HepG2 (cell line): ENCODE results near the gene SDR9C7. TPM values are rescaled to one million over a fixed set of nuclear protein-coding genes. Genes with fewer than 3 reads are reported as not detected.

Source experiments
- ATAC-seq: fragments of 200-7000 bp; cut with Tn5 transposase; 3 replicates; pipeline ENCODE4 v1.9.1; 2020; ENCODE audit warnings: mild to moderate bottlenecking, moderate library complexity
- BruUV-seq: library from RNA; stranded (reverse); fragments of 400-500 nt; replicated peaks from 2 replicates; lab custom pipeline; 2021; lab: Mats Ljungman, UMichigan
- CTCF ChIA-PET: fragments of 300-600 bp; formaldehyde crosslinking; extraction: SDS; loops from one replicate; lab custom pipeline; 2021; ENCODE audit warnings: low total read pairs, inconsistent platforms, low intra/inter-chr PET ratio; lab: Yijun Ruan, JAX
- POLR2A ChIA-PET: fragments of 350-600 bp; sonication (Branson Sonifier 250); formaldehyde crosslinking; loops from one replicate; lab custom pipeline; 2020; ENCODE audit warnings: antibody characterized with exemption, inconsistent platforms; lab: Yijun Ruan, JAX
- DNase-seq: peaks from one replicate; pipeline ENCODE4 v3.0.0-alpha.2; 2015; ENCODE audit warnings: low spot score
- FAIRE-seq: peaks from 3 replicates; lab custom pipeline; 2011; peaks lifted over from hg19 to GRCh38; lab: Jason Lieb, UNC
- H2AFZ ChIP-seq: one replicate; pipeline ENCODE4 v1.6.1; 2011; ENCODE audit warnings: low read length, inconsistent platforms
- H3K27ac ChIP-seq: fragments of 300-600 bp; 3 replicates; pipeline ENCODE4 v1.8.0; 2011; ENCODE audit warnings: mixed run types, mild to moderate bottlenecking, mixed read lengths, low read length, inconsistent platforms; ENCODE audit not compliant: insufficient read depth; ENCODE audit errors: extremely low read length
- H3K27me3 ChIP-seq, 2 experiments: fragments of 200-600 bp in 1 of 2; 2 replicates in 1 of 2; 3 replicates in 1 of 2; pipeline versions ENCODE4 v1.6.0 to v1.8.0; 2011; ENCODE audit warnings: low read length in 2 of 2, mild to moderate bottlenecking in 2 of 2, moderate library complexity in 2 of 2, inconsistent platforms in 1 of 2; ENCODE audit not compliant: insufficient read depth in 2 of 2, control insufficient read depth in 1 of 2
- H3K36me3 ChIP-seq, 2 experiments: fragments of 200-600 bp in 1 of 2; replicated peaks in 1 of 2; 2 replicates in 1 of 2; 3 replicates in 1 of 2; pipeline versions ENCODE4 v1.5.1 to v1.8.0; 2011; ENCODE audit warnings: low read length in 2 of 2, inconsistent platforms in 1 of 2; ENCODE audit not compliant: insufficient read depth in 2 of 2, control insufficient read depth in 1 of 2
- H3K4me1 ChIP-seq: 2 replicates; pipeline ENCODE4 v1.5.1; 2012; ENCODE audit warnings: low read length, inconsistent platforms; ENCODE audit not compliant: insufficient read depth
- H3K4me2 ChIP-seq: 2 replicates; pipeline ENCODE4 v1.6.0; 2011; ENCODE audit warnings: low read depth, low read length, inconsistent platforms
- H3K4me3 ChIP-seq, 3 experiments: fragments of 200-600 bp in 1 of 3; sonication (generic), shearing (Covaris generic) in 1 of 3; replicated peaks in 1 of 3; 2 replicates each; pipeline ENCODE4 v1.5.1; 2011 to 2016; ENCODE audit warnings: low read length in 3 of 3, inconsistent platforms in 2 of 3, low read depth in 2 of 3, mild to moderate bottlenecking in 2 of 3, control low read depth in 1 of 3, mixed read lengths in 1 of 3; ENCODE audit not compliant: insufficient read depth in 1 of 3
- H3K79me2 ChIP-seq: one replicate; pipeline ENCODE4 v1.6.1; 2011; ENCODE audit warnings: low read length, inconsistent platforms; ENCODE audit not compliant: insufficient read depth
- H3K9ac ChIP-seq: 2 replicates; pipeline ENCODE4 v1.6.0; 2011; ENCODE audit warnings: mild to moderate bottlenecking, low read depth, low read length, inconsistent platforms; ENCODE audit not compliant: insufficient read depth
- H3K9me3 ChIP-seq: 2 replicates; pipeline ENCODE4 v1.5.1; 2012; ENCODE audit warnings: mild to moderate bottlenecking, low read length
- H4K20me1 ChIP-seq: 2 replicates; pipeline ENCODE4 v1.6.0; 2011; ENCODE audit warnings: inconsistent platforms, mild to moderate bottlenecking, low read length, moderate library complexity; ENCODE audit not compliant: insufficient read depth
- E2F1 ChIP-seq: sonication (generic); formaldehyde crosslinking; IDR thresholded peaks from 2 replicates; pipeline ENCODE4 v1.5.0; 2020; ENCODE audit warnings: missing genetic modification reagents
- ELF1 ChIP-seq: sonication (generic); formaldehyde crosslinking; IDR thresholded peaks from 2 replicates; pipeline ENCODE4 v1.4.0; 2020; ENCODE audit warnings: missing genetic modification reagents
- ISX ChIP-seq: sonication (generic); formaldehyde crosslinking; conservative IDR thresholded peaks from 2 replicates; pipeline ENCODE4 v1.5.0; 2020; ENCODE audit warnings: missing genetic modification reagents
- MATR3 ChIP-seq: sonication (generic); formaldehyde crosslinking; IDR thresholded peaks from 2 replicates; pipeline ENCODE4 v1.4.0; 2020; ENCODE audit warnings: missing genetic modification reagents
- NFIC ChIP-seq: IDR thresholded peaks from 2 replicates; pipeline ENCODE4 v1.6.1; 2012; ENCODE audit warnings: mild to moderate bottlenecking, low read length, inconsistent platforms
- NFKB2 ChIP-seq: sonication (generic); formaldehyde crosslinking; IDR thresholded peaks from 2 replicates; pipeline ENCODE4 v1.4.0; 2020; ENCODE audit warnings: missing genetic modification reagents, borderline replicate concordance
- SAFB2 ChIP-seq: sonication (generic); formaldehyde crosslinking; IDR thresholded peaks from 2 replicates; pipeline ENCODE4 v1.5.1; 2020; ENCODE audit warnings: missing genetic modification reagents, low read depth, mild to moderate bottlenecking, borderline replicate concordance
- SP4 ChIP-seq: sonication (generic); formaldehyde crosslinking; IDR thresholded peaks from 2 replicates; pipeline ENCODE4 v1.8.1; 2023; ENCODE audit warnings: mild to moderate bottlenecking, missing genetic modification reagents
- YY1 ChIP-seq: IDR thresholded peaks from 2 replicates; pipeline ENCODE4 v1.6.1; 2011; ENCODE audit warnings: low read length, low read depth, moderate library complexity, mild to moderate bottlenecking; ENCODE audit not compliant: insufficient read depth, insufficient replicate concordance
- ZNF326 ChIP-seq: sonication (generic); formaldehyde crosslinking; IDR thresholded peaks from 2 replicates; pipeline ENCODE4 v1.4.0; 2020; ENCODE audit warnings: missing genetic modification reagents, borderline replicate concordance
- ZNF737 ChIP-seq: sonication (generic); formaldehyde crosslinking; IDR thresholded peaks from 2 replicates; pipeline ENCODE4 v1.5.0; 2020; ENCODE audit warnings: missing genetic modification reagents, mild to moderate bottlenecking, borderline replicate concordance
- ZNF746 ChIP-seq: sonication (generic); formaldehyde crosslinking; IDR thresholded peaks from 2 replicates; pipeline ENCODE4 v1.8.0; 2022; ENCODE audit warnings: mild to moderate bottlenecking, missing genetic modification reagents
- ZNF773 ChIP-seq: sonication (generic); formaldehyde crosslinking; IDR thresholded peaks from 2 replicates; pipeline ENCODE4 v1.4.0; 2020; ENCODE audit warnings: missing genetic modification reagents, borderline replicate concordance
- WGBS: methylation state at CpG from one replicate; pipeline ENCODE4 v1.1.6; 2017; ENCODE audit warnings: low lambda C conversion rate; 5-methylcytosine and 5-hydroxymethylcytosine counted together
- in situ Hi-C: cut with HindIII; loops from 2 replicates; pipeline ENCODE4 v1.10.0; 2017; ENCODE audit warnings: low pct_unique_long_range_greater_than_20kb; ENCODE audit not compliant: extremely low pct_ligation_motif_present
- intact Hi-C: fragments of 100-400 bp; cut with micrococcal nuclease; formaldehyde crosslinking; loops from one replicate; pipeline ENCODE4 v1.10.0; 2022; ENCODE audit not compliant: unreplicated experiment
- polyA plus RNA-seq, 8 experiments: library from polyadenylated mRNA; depleted of rRNA in 3 of 8; stranded (reverse) in 7 of 8; unstranded in 1 of 8; fragments of >200 nt; fragmentation: Illumina TruSeq in 4 of 8; extraction: Trizol in 4 of 8; gene quantifications; 2 replicates each; pipeline versions ENCODE4 v1.2.1 to v1.2.3, GENCODE V29; 2011 to 2016; ENCODE audit warnings: low read depth in 4 of 8, missing spikeins in 1 of 8, mixed read lengths in 1 of 8; ENCODE audit not compliant: insufficient read depth in 1 of 8
- total RNA-seq, 5 experiments: library from RNA; depleted of rRNA; stranded (reverse); fragments of >200 nt; fragmentation: Illumina TruSeq; extraction: Trizol; gene quantifications; 2 replicates each; pipeline ENCODE4 v1.2.3, GENCODE V29; 2016; ENCODE audit warnings: low read depth in 1 of 5

Gene SDR9C7
- total and polyA plus RNA-seq, 2 of the 13 experiments (the other 11 are each of a cell fraction or from before 2014, with no cell fraction given): 0.04 TPM; not detected in 1

DNA sequence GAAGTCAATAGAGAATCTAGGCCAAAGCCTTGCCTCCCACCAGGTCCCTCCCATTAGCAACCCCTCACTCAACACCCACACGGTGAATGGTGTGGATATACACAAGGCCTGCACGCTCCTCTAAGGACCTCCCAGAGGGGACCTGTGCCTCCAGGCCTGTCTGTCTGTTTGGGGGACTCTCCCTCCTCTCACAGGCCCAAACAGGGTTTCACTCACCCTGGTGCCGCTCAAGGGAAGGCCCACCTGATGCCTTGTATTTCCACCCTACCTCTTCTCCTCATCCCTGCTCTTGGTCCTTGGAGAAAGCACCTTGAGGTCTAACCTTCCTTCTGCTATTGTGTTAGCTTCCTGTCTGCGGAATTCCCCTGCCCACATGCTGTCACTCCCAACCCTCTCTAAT, 4.4 kb downstream of the SDR9C7 start:
- ChIA-PET POLR2A (no interaction called here), CTCF (no interaction called here)
- in situ Hi-C loops: no loop called here
- Histone ChIP-seq H2AFZ (no peak overlapping the region), H4K20me1 (no peaks in the 10 kb centered on the region), H3K27me3 (no peaks in the 10 kb centered on the region; a peak in 2 of 5 replicates), H3K9me3 (no peaks in the 10 kb centered on the region), H3K36me3 (no peaks in the 10 kb centered on the region), H3K79me2 (no peaks in the 10 kb centered on the region), H3K4me1 (peaks cover 20% of the 10 kb centered on the region), H3K9ac (no peak overlapping the region), H3K4me2 (no peak overlapping the region), H3K27ac (no peak overlapping the region), H3K4me3 (no peak overlapping the region)
- intact Hi-C loops: no loop called here
- ATAC-seq (no peak), FAIRE-seq (no peak), DNase-seq (no peak)
- BruUV-seq: no TSS peak
- WGBS: 75% methylated on average over 4 of the region's 4 CpGs
- TF ChIP-seq ZNF773 (CRISPR knock-in tag): no peak
- no peak for TF ChIP-seq ELF1 (CRISPR knock-in tag)
- TF ChIP-seq NFKB2: no peak
- no peak for TF ChIP-seq ZNF746

DNA sequence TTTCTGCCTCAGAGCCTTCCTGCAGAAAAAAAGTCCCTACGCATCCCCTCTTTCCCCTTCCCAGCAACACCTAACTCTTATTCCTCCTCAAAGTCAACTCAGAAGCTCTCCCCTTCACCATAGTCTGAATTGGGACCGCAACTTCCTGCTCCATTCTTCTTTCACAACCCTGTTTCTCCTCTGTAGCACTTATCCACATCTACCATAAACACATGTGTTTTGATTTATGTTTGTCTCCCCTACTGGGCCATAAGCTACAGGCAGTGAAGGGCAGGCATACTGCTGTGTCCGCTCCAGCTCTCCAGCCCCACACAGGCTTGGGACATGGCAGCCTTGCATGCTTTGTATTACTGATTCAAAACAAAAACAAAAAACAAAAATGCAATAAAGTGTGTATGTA, 5.9 kb downstream of the SDR9C7 start:
- no peak overlapping the region for H3K27ac ChIP-seq
- ATAC-seq (no peak), FAIRE-seq (no peak), DNase-seq (no peak)
- BruUV-seq: no TSS peak
- H3K79me2 ChIP-seq: no peaks in the 10 kb centered on the region
- WGBS: 85% methylated on average over 3 of the region's 3 CpGs
- ChIA-PET CTCF (no interaction called here), POLR2A (no interaction called here)
- no peak overlapping the region for H3K4me3 ChIP-seq
- no peaks in the 10 kb centered on the region for H3K9me3 ChIP-seq
- H3K36me3 ChIP-seq: no peaks in the 10 kb centered on the region
- intact Hi-C loops: no loop called here
- no peaks in the 10 kb centered on the region; a peak in 2 of 5 replicates for H3K27me3 ChIP-seq
- in situ Hi-C loops: no loop called here
- no peak overlapping the region for H2AFZ ChIP-seq
- H3K9ac ChIP-seq: no peak overlapping the region
- TF ChIP-seq E2F1 (CRISPR knock-in tag) (no peak), ZNF326 (CRISPR knock-in tag) (no peak), YY1 (no peak), ZNF737 (CRISPR knock-in tag) (no peak), ISX (CRISPR knock-in tag) (no peak), SAFB2 (CRISPR knock-in tag) (no peak), SP4 (no peak), MATR3 (CRISPR knock-in tag) (no peak), NFIC (no peak)
- no peaks in the 10 kb centered on the region for H4K20me1 ChIP-seq
- no peak overlapping the region for H3K4me2 ChIP-seq
- peaks cover 20% of the 10 kb centered on the region for H3K4me1 ChIP-seq
